Measurements from ENCODE around the gene PNMA5. TPM values are rescaled to one million over a fixed set of nuclear protein-coding genes. Genes with fewer than 3 reads are reported as not detected.

Gene PNMA5
- total and polyA plus RNA-seq, 2 of the 8 experiments (the other 6 are each of a cell fraction or from before 2014, with no cell fraction given): 0.11 TPM

DNA sequence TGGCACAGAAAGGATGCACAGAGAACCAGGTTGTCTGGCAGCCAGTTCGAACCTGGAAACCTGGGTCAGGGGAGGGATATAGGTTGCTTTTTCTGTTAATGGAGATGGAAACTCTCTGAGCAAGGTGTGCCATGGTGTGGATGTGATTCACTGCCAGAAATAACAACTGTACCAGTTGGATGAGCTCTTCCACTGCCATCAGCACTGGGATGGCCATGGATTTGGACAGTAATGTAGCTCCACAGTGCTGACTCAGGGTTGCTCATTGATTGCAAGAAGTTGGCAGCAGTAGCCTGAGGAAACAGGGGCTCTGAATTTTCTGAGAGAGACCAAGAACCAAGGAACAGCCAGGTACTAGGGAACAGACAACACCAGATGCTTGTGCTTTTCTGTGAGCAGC, 33.8 kb downstream of the PNMA5 start:
- no peak overlapping the region for H3K23ac ChIP-seq (ENCODE audit: insufficient read length)
- DNase-seq (ENCODE audit: low read depth in 1 of 2, low spot score in 2 of 2): no peak
- no peak overlapping the region for H4K91ac ChIP-seq (replicated peaks; ENCODE audit: insufficient read length, low read length)
- no peak overlapping the region for H2BK20ac ChIP-seq (ENCODE audit: low read length)
- no peak overlapping the region for H2BK5ac ChIP-seq (ENCODE audit: low read depth, low read length)
- peaks cover 0 to 3% (median 0%) of the 10 kb centered on the region in 4 experiments; a peak in 1 of 7 replicates for H3K4me1 ChIP-seq (replicated peaks in 1 of 4; ENCODE audit: control insufficient read depth in 3 of 4, insufficient read depth in 4 of 4, low read length in 3 of 4)
- WGBS, 2 experiments (ENCODE audit: extremely low coverage in 1 of 2, insufficient coverage in 1 of 2, insufficient read length in 1 of 2, insufficient replicate concordance in 2 of 2, low coverage in 1 of 2, low lambda C conversion rate in 2 of 2, missing lambda C conversion rate in 1 of 2): 91% methylated on average over 1 of the region's 1 CpG; no CpG with 5 or more reads in 1 of the 2 experiments
- no peaks in the 10 kb centered on the region for H3K79me1 ChIP-seq (ENCODE audit: low read depth, low read length)
- FAIRE-seq: no peak
- no peak overlapping the region for H3K18ac ChIP-seq (ENCODE audit: extremely low read depth, low read length)
- POLR2A ChIA-PET (ENCODE audit: partially characterized antibody): interaction anchor here (1.1 kb wide), 1 partner anchor 14 kb away, joined by 3 read pairs; no protein-coding TSS in a partner anchor
- H2BK120ac ChIP-seq (replicated peaks; ENCODE audit: low read depth, low read length): no peak overlapping the region
- H2BK15ac ChIP-seq (ENCODE audit: low read length): no peak overlapping the region
- no peak overlapping the region for H3K14ac ChIP-seq (ENCODE audit: insufficient read length)
- H3K27me3 ChIP-seq (replicated peaks in 1 of 4; ENCODE audit: control insufficient read depth in 3 of 4, extremely low read depth in 1 of 4, insufficient read depth in 3 of 4, low read length in 3 of 4): no peaks in the 10 kb centered on the region
- CTCF ChIA-PET (ENCODE audit: partially characterized antibody): interaction anchor here (0.6 to 2.1 kb wide), 8 partner anchors 11 to 456 kb away, joined by 3 to 10 read pairs (median 4); no protein-coding TSS in a partner anchor
- no peak overlapping the region for H3K4ac ChIP-seq (replicated peaks; ENCODE audit: insufficient read length, low read depth, low read length)
- no peak overlapping the region for H3K9ac ChIP-seq (replicated peaks in 1 of 4; ENCODE audit: extremely low read depth in 1 of 4, low read depth in 3 of 4, low read length in 3 of 4)
- H4K5ac ChIP-seq (ENCODE audit: insufficient read length, low read depth, low read length): no peak overlapping the region
- H2AK5ac ChIP-seq (ENCODE audit: low read depth, low read length): no peak overlapping the region
- H2BK12ac ChIP-seq (ENCODE audit: low read depth, low read length): no peak overlapping the region
- H3K79me2 ChIP-seq (ENCODE audit: control insufficient read depth in 1 of 2, insufficient read depth in 2 of 2, low read length in 2 of 2): no peaks in the 10 kb centered on the region
- H3K4me2 ChIP-seq (ENCODE audit: insufficient read depth in 1 of 2, low read depth in 2 of 2, low read length in 2 of 2): no peak overlapping the region
- H4K20me1 ChIP-seq (replicated peaks in 1 of 2; ENCODE audit: control insufficient read depth in 1 of 2, insufficient read depth in 2 of 2, low read length in 2 of 2): no peaks in the 10 kb centered on the region
- H3K23me2 ChIP-seq (ENCODE audit: low read depth, low read length): no peaks in the 10 kb centered on the region
- H4K8ac ChIP-seq (ENCODE audit: extremely low read depth, insufficient read depth, low read length): no peak overlapping the region
- H3K27ac ChIP-seq (ENCODE audit: low read depth, low read length): no peak overlapping the region
- no peak overlapping the region for H3K56ac ChIP-seq (replicated peaks; ENCODE audit: insufficient read length, low read depth, low read length)
- no peak overlapping the region for H3K4me3 ChIP-seq (ENCODE audit: extremely low read depth in 1 of 4, insufficient read depth in 2 of 4, low read depth in 3 of 4, low read length in 4 of 4)
- H2AFZ ChIP-seq (ENCODE audit: low read length): no peak overlapping the region
- H3K36me3 ChIP-seq (ENCODE audit: control insufficient read depth in 2 of 4, insufficient read depth in 4 of 4, low read length in 3 of 4): no peaks in the 10 kb centered on the region
- no peaks in the 10 kb centered on the region for H3K9me3 ChIP-seq (ENCODE audit: insufficient read depth in 2 of 2, low read depth in 1 of 2, low read length in 1 of 2)
- no peak for TF ChIP-seq EGR1 (IDR thresholded peaks at IDR 0.05; ENCODE audit: borderline replicate concordance, low read depth, low read length)
